ENCODE measurements around the gene POLR2J. TPM values are rescaled to one million over a fixed set of nuclear protein-coding genes. Genes with fewer than 3 reads are reported as not detected.

The POLR2J gene
- total and polyA plus RNA-seq, 8 donors = 1.2 to 152 (median 8.0) TPM

- intact Hi-C loops (cut with DNase I; ENCODE audit: low total_unique reads) = loop anchor here (10.0 kb wide), 1 partner anchor 176 kb away; the partner anchor contains the start of gene SH2B2
- no peak for TF ChIP-seq EP300 (IDR thresholded peaks at IDR 0.05)
- TF ChIP-seq, protein P1, sequence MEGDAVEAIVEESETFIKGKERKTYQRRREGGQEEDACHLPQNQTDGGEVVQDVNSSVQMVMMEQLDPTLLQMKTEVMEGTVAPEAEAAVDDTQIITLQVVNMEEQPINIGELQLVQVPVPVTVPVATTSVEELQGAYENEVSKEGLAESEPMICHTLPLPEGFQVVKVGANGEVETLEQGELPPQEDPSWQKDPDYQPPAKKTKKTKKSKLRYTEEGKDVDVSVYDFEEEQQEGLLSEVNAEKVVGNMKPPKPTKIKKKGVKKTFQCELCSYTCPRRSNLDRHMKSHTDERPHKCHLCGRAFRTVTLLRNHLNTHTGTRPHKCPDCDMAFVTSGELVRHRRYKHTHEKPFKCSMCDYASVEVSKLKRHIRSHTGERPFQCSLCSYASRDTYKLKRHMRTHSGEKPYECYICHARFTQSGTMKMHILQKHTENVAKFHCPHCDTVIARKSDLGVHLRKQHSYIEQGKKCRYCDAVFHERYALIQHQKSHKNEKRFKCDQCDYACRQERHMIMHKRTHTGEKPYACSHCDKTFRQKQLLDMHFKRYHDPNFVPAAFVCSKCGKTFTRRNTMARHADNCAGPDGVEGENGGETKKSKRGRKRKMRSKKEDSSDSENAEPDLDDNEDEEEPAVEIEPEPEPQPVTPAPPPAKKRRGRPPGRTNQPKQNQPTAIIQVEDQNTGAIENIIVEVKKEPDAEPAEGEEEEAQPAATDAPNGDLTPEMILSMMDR (IDR thresholded peaks at IDR 0.05) = no peak
- TF ChIP-seq POLR2A (IDR thresholded peaks at IDR 0.05) = no peak
- H3K27me3 ChIP-seq = no peaks in the 10 kb centered on the region
These were observed 18.3 kb downstream of the POLR2J start for GRCh38 chr7:102460467-102460866.

GRCh38 chr7:102459221-102459844 is 19.4 kb downstream of the POLR2J start:
- Histone ChIP-seq H3K4me3 (no peak overlapping the region), H3K4me1 (peaks cover 9 to 28% (median 20%) of the 10 kb centered on the region in 4 donors), H3K27ac (no peak overlapping the region), H3K36me3 (peaks cover 26 to 50% (median 48%) of the 10 kb centered on the region in 4 donors), H3K27me3 (no peaks in the 10 kb centered on the region), H3K9me3 (no peaks in the 10 kb centered on the region)
- no peak for TF ChIP-seq POLR2AphosphoS5 (IDR thresholded peaks at IDR 0.05)
- TF ChIP-seq POLR2A (IDR thresholded peaks at IDR 0.05) = no peak
- TF ChIP-seq EP300 (IDR thresholded peaks at IDR 0.05) = no peak
- TF ChIP-seq, protein P1 (IDR thresholded peaks at IDR 0.05) = no peak
- intact Hi-C loops (cut with DNase I; ENCODE audit: low total_unique reads) = no loop called here
- WGBS, 5 donors = 93 to 97% (median 95%) methylated on average over 23 to 24 of the region's 24 CpGs
- no peak for DNase-seq

More at GRCh38 chr7:102460467-102460866, 18.3 kb downstream of the POLR2J start:
- peaks cover 9 to 30% (median 21%) of the 10 kb centered on the region in 4 donors for H3K4me1 ChIP-seq
- no peak overlapping the region for H3K27ac ChIP-seq
- WGBS, 5 donors = 79 to 90% (median 84%) methylated on average over 8 of the region's 8 CpGs
- H3K36me3 ChIP-seq = peaks cover 26 to 45% (median 43%) of the 10 kb centered on the region in 4 donors
- no peaks in the 10 kb centered on the region for H3K9me3 ChIP-seq
- DNase-seq = no peak
- no peak overlapping the region for H3K4me3 ChIP-seq

DNA sequence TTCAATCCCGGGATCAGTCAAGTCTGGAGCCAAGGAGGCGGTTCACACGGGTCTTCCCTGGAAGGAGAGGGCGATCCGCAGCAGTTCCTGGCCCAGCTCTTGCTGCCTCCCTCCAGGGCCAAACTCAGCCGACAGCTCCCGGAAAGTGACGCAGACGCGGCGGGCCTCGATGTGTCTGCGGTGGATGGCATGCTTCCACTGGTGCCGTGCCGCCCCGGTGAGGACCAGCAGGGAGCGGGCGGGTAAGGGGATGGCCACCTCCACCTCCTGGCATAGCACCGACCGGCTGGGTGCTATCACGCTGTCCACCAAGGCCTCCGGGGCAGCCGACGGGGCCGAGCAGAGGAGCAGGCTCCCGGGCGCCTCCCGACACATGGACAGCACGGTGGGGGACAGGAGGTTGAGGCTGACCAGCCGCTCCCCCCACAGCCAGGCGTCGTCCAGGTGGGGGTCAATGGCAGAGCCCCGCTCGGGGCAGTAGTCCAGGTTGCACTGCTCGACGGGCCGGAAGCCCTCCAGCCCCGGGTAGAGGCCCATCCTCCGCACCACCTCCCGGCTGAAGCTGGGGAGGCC is 21.3 kb downstream of the POLR2J start:
- Histone ChIP-seq H3K36me3 (peaks cover 26 to 50% (median 48%) of the 10 kb centered on the region in 4 donors), H3K27me3 (no peaks in the 10 kb centered on the region), H3K4me1 (peaks cover 0 to 11% (median 2%) of the 10 kb centered on the region in 4 donors), H3K4me3 (no peak overlapping the region), H3K9me3 (no peaks in the 10 kb centered on the region), H3K27ac (no peak overlapping the region)
- TF ChIP-seq EP300 (IDR thresholded peaks at IDR 0.05) (no peak), POLR2AphosphoS5 (IDR thresholded peaks at IDR 0.05) (no peak), POLR2A (IDR thresholded peaks at IDR 0.05) (no peak)
- TF ChIP-seq, protein P1 (IDR thresholded peaks at IDR 0.05) = no peak
- DNase-seq = no peak
- 90 to 97% (median 95%) methylated on average over 21 to 40 of the region's 40 CpGs for WGBS, 5 donors
- intact Hi-C loops (cut with DNase I; ENCODE audit: low total_unique reads) = no loop called here

DNA sequence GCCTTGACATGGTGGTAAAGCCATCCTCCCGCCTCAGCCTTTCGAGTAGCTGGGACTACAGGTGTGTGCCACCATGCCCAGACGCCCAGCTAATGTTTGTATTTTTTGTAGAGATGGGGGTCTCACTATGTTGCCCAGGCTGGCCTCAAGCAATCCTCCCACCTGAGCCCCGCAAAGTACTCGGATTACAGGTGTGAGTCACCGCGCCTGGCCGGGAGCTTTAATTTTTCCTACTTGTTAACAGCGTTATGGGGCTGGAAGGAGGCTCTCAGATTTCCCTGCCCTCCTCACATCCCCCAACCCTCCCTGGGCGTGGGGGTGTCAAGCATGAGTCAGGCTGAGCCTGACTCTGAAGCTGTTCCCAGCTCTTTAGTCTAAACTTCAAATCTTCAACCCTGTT is 22.4 kb downstream of the POLR2J start:
- 85 to 94% (median 86%) methylated on average over 10 of the region's 10 CpGs for WGBS, 5 donors
- intact Hi-C loops (cut with DNase I; ENCODE audit: low total_unique reads) = no loop called here
- TF ChIP-seq POLR2AphosphoS5 (IDR thresholded peaks at IDR 0.05) (no peak), POLR2A (IDR thresholded peaks at IDR 0.05) (no peak), EP300 (IDR thresholded peaks at IDR 0.05) (no peak)
- TF ChIP-seq, protein P1 (IDR thresholded peaks at IDR 0.05) = no peak
- H3K36me3 ChIP-seq = peaks cover 26 to 50% (median 46%) of the 10 kb centered on the region in 4 donors
- no peaks in the 10 kb centered on the region for H3K9me3 ChIP-seq
- no peak for DNase-seq
- no peaks in the 10 kb centered on the region for H3K27me3 ChIP-seq
- H3K4me3 ChIP-seq = no peak overlapping the region
- peaks cover 0 to 5% (median 2%) of the 10 kb centered on the region in 4 donors for H3K4me1 ChIP-seq
- no peak overlapping the region for H3K27ac ChIP-seq
